Activated CD8-positive, alpha-beta T cell treated with anti-CD3 and anti-CD28 coated beads for 36 hours (primary cell): ENCODE results near the gene PRSS23. TPM values are rescaled to one million over a fixed set of nuclear protein-coding genes. Genes with fewer than 3 reads are reported as not detected.

Experiments used
- ATAC-seq: fragments of 200-7000 bp; cut with Tn5 transposase; one replicate; pipeline ENCODE4 v1.10.0; 2021; ENCODE audit warnings: mild to moderate bottlenecking, moderate library complexity
- CTCF ChIA-PET: fragments of 350-600 bp; sonication (Branson Sonifier 250); formaldehyde crosslinking; loops from one replicate; lab custom pipeline; 2021; ENCODE audit warnings: antibody characterized with exemption; lab: Charles Lee
- POLR2A ChIA-PET: fragments of 350-600 bp; sonication (Branson Sonifier 250); formaldehyde crosslinking; loops from one replicate; lab custom pipeline; 2021; ENCODE audit warnings: antibody characterized with exemption; lab: Charles Lee
- DNase-seq: peaks from one replicate; pipeline ENCODE4 v3.0.0-alpha.2; 2020
- H3K27ac Mint-ChIP-seq: one replicate; pipeline ENCODE4 v1.8.0; 2021; ENCODE audit warnings: mild to moderate bottlenecking, mixed read lengths
- H3K27me3 Mint-ChIP-seq: one replicate; pipeline ENCODE4 v1.8.0; 2021; ENCODE audit warnings: mixed read lengths
- H3K36me3 Mint-ChIP-seq: one replicate; pipeline ENCODE4 v1.8.0; 2021; ENCODE audit warnings: low read depth, mixed read lengths
- H3K4me1 Mint-ChIP-seq: one replicate; pipeline ENCODE4 v1.8.0; 2021; ENCODE audit warnings: low read depth, mixed read lengths
- H3K4me3 Mint-ChIP-seq: one replicate; pipeline ENCODE4 v1.8.0; 2021; ENCODE audit warnings: mild to moderate bottlenecking, moderate library complexity, mixed read lengths
- H3K9me3 Mint-ChIP-seq: one replicate; pipeline ENCODE4 v1.8.0; 2021; ENCODE audit warnings: mixed read lengths
- CTCF ChIP-seq: fragments of 200-600 bp; IDR thresholded peaks from one replicate; pipeline ENCODE4 v1.8.0; 2022; ENCODE audit warnings: antibody characterized with exemption, mild to moderate bottlenecking
- intact Hi-C: fragments of 100-400 bp; cut with micrococcal nuclease; formaldehyde crosslinking; loops from one replicate; pipeline ENCODE4 v1.10.0; 2022
- total RNA-seq, 2 experiments: library from RNA; stranded (reverse); gene quantifications; one replicate each; pipeline ENCODE4 v1.2.3, GENCODE V29; 2021

Gene PRSS23
- total RNA-seq, 2 experiments from 2014 or later = 1.4 to 2.3 TPM

DNA sequence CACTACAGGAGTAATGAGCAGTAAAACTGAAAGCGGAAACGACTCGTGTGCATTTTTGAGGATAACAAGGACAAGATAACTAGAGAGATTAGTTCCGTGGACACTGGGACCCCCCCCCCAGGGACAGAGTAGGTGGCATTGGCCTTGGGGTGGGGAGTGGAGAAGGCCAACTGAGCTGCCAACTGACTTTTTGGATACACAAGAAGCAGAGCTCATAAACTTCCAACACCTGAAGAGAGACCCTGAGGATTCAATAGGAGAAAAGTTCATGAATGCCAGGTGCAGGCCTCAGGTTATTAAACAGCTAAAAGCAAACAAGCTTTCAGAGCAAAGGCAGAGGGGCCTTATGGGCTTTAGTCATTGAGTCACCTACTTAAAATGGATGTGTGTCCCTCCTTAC lies 17.6 kb upstream of the PRSS23 start:
- POLR2A ChIA-PET = no interaction called here
- H3K4me1 Mint-ChIP-seq = no peaks in the 10 kb centered on the region
- no peaks in the 10 kb centered on the region for H3K36me3 Mint-ChIP-seq
- H3K27me3 Mint-ChIP-seq = peaks cover 15% of the 10 kb centered on the region
- no peak for ATAC-seq
- TF ChIP-seq CTCF = no peak
- no peak overlapping the region for H3K4me3 Mint-ChIP-seq
- DNase-seq = no peak
- H3K9me3 Mint-ChIP-seq = no peaks in the 10 kb centered on the region
- intact Hi-C loops = no loop called here
- no peak overlapping the region for H3K27ac Mint-ChIP-seq
- CTCF ChIA-PET = interaction anchor here (2.0 kb wide), 1 partner anchor 174 kb away, joined by 9 read pairs; no protein-coding TSS in a partner anchor

DNA sequence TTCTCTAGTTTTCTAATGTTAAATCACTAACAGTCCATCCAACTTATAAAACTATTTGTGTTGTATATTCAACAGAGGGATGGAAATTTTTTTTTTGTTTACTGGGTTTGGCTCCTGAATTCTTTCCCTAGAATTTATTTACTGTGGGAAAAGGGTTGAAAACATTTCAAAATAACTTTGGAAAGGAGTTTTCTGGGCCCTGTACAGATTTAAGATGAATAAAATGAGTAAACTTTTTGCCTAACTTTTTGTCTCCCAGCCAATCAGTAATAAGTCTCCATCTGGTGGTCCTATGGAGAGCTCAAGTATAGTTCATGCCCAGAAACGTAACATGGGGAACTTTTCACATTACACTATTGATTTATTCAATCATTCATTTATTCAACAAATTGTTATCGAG lies 16.7 kb upstream of the PRSS23 start:
- ATAC-seq = no peak
- DNase-seq = no peak
- Mint-ChIP-seq H3K4me1 (no peaks in the 10 kb centered on the region), H3K27me3 (peaks cover 15% of the 10 kb centered on the region), H3K27ac (no peak overlapping the region), H3K36me3 (no peaks in the 10 kb centered on the region), H3K4me3 (no peak overlapping the region), H3K9me3 (no peaks in the 10 kb centered on the region)
- no peak for TF ChIP-seq CTCF
- intact Hi-C loops = no loop called here
- CTCF ChIA-PET = interaction anchor here (0.7 to 0.9 kb wide), 2 partner anchors 10 to 81 kb away, joined by 3 read pairs; no protein-coding TSS in a partner anchor
- POLR2A ChIA-PET = no interaction called here

DNA sequence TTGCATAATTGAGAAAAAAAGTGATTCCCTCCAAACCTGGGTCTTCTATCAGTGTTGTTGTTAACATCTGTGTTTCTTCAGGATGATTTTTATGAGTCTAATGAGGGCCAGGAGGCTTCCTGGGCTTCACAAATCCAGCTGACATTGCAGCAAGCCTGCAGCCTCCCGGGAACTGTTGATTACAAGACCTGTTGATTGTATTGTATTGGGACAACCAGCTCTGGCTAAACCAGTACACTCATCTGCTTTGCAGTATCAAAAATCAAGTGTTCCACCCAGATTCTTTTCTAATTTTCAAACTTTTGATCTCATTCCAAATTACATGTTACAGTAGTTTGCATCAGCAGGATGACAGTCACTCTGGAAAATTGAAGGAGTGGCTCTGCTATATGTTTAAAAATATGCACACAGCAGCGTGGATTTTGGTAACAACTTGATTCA lies 16.1 kb upstream of the PRSS23 start:
- H3K27me3 Mint-ChIP-seq = peaks cover 15% of the 10 kb centered on the region

GRCh38 chr11:86785576-86785975 lies 14.8 kb upstream of the PRSS23 start:
- ATAC-seq (no peak), DNase-seq (no peak)
- ChIA-PET POLR2A (no interaction called here), CTCF (no interaction called here)
- no peak overlapping the region for H3K27ac Mint-ChIP-seq
- no peak overlapping the region for H3K4me3 Mint-ChIP-seq
- H3K27me3 Mint-ChIP-seq = peaks cover 12% of the 10 kb centered on the region
- no peaks in the 10 kb centered on the region for H3K4me1 Mint-ChIP-seq
- no peaks in the 10 kb centered on the region for H3K9me3 Mint-ChIP-seq
- TF ChIP-seq CTCF = no peak
- no peaks in the 10 kb centered on the region for H3K36me3 Mint-ChIP-seq
- intact Hi-C loops = no loop called here

More for the DNA sequence above, 16.1 kb upstream of the PRSS23 start:
- Mint-ChIP-seq H3K36me3 (no peaks in the 10 kb centered on the region), H3K9me3 (no peaks in the 10 kb centered on the region), H3K4me1 (no peaks in the 10 kb centered on the region), H3K27ac (no peak overlapping the region), H3K4me3 (no peak overlapping the region)
- no peak for ATAC-seq
- intact Hi-C loops = no loop called here
- ChIA-PET CTCF (interaction anchor here (0.9 kb wide), 1 partner anchor 9 kb away, joined by 3 read pairs; no protein-coding TSS in a partner anchor), POLR2A (no interaction called here)
- TF ChIP-seq CTCF = no peak
- DNase-seq = no peak

DNA sequence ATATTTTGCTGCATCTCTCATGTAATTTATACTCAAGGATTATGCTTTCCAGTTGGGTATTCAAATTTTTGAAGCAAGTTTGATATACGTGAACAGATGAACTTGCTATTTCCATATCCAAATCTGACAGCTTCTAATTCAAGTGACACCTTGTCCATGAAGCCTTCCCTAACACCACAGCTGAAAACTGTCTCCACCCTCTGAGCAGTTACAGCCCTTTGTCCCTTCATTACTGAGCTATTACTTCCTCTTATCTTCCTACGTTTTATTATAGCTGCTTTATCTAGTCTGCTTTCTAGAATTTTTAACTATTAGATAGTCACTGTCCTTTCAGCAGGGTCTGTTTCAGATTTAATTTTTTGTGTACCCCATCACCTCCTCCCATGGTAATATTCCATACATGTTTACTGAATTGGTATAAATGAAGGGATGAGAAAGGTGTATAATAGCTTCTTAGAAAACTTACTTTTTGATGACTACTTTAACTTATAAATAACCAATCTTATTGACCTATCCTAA lies 13.3 kb upstream of the PRSS23 start:
- H3K27me3 Mint-ChIP-seq = peaks cover 9% of the 10 kb centered on the region
- TF ChIP-seq CTCF = no peak
- H3K4me3 Mint-ChIP-seq = no peak overlapping the region
- ChIA-PET CTCF (no interaction called here), POLR2A (no interaction called here)
- H3K4me1 Mint-ChIP-seq = no peaks in the 10 kb centered on the region
- intact Hi-C loops = no loop called here
- DNase-seq (no peak), ATAC-seq (no peak)
- H3K36me3 Mint-ChIP-seq = no peaks in the 10 kb centered on the region
- no peak overlapping the region for H3K27ac Mint-ChIP-seq
- no peaks in the 10 kb centered on the region for H3K9me3 Mint-ChIP-seq
